HG03280 (cell line): Measurements from ENCODE around the gene PUS3.

Experiments used
- ATAC-seq: cut with Tn5 transposase; IDR thresholded peaks from one replicate; pipeline ENCODE4 v1.9.1; 2021; ENCODE audit warnings: mild to moderate bottlenecking, moderate library complexity; ENCODE audit not compliant: unreplicated experiment

PUS3 gene

GRCh38 chr11:125941619-125942611 lies 38.9 kb upstream of the PUS3 start:
- ATAC-seq: no peak

DNA sequence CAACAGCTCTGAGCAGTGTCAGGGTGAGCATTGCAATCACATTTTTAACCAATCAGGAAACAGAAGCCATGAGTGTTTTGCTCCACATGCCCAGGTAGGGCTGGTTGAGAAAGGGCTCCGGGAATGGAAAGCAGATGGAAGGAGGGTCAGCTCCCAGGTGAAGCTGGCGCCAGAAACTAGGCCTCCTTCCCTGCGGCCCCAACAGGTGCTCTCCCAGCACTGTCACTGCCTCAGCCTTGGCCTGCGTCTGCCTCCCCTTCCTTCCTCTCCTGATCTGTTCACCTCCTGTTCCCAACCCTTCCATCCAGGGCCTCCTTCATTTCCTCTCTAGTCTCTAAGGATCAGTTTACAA lies 38.2 kb upstream of the PUS3 start:
- no peak for ATAC-seq

- ATAC-seq: no peak
These were observed 37.1 kb upstream of the PUS3 start for GRCh38 chr11:125940145-125940544.

DNA sequence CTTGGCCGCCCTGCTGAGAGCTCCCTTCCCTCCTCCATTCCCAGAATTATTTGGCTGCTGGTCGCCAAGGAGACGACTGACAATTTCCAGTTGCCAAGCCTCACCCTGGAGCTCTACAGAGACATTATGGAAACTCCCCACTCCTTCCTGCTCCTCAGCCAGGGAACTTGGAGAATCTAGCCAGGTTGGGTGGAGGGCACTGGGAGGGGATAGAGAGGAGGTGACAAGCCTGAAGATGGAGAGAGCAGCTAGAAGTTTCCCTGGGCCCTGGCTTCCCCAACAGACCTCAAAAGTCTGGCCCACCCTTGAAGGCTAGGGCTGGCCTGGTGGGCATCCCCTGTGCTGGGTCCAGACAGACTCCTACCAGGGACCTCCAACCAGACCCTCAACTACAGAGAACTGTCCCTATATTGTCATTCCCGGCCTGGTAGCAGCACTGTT lies 36.1 kb upstream of the PUS3 start:
- no peak for ATAC-seq

DNA sequence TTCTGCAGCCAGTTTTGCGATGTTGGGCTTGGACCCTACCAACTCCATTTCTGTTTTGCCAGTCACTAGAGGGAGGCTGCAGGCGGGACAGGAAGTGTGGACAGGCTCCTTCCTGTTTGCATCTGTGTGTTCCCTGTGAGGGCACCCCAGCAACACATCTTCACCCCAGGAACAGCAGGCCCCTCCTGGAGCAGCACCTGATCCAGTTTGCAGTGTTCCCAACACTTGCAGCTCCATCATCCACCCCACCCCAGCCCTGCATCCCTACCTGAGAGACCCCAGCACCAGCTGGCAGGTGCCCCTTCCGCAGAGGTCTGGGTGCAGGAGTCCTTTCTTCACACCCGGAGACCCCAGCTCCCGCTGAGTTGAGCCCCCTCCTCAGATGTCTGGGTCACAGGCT lies 35.4 kb upstream of the PUS3 start:
- ATAC-seq: no peak

GRCh38 chr11:125935618-125936199 lies 32.7 kb upstream of the PUS3 start:
- ATAC-seq: no peak

DNA sequence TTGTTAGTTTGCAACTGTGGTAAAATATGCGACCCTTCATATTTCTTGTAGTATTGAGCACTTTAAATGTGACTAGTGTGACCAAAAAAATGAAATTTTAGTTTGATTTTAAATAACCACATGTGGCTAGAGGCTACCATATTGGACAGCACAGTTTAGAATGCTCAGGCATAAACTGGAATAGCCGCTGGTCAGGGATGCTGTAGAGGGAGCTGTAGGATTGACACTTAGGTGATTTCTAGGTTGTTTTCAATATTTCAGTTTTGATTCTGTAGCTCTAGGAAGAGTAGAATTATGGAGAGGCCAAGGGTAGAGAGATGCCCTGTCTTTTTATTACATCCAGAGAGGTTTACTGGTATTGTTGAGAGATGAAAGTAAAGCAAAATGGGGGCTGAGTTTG lies 32.0 kb upstream of the PUS3 start:
- ATAC-seq: no peak

- ATAC-seq: no peak
These were observed 31.5 kb upstream of the PUS3 start for GRCh38 chr11:125934473-125934872.

DNA sequence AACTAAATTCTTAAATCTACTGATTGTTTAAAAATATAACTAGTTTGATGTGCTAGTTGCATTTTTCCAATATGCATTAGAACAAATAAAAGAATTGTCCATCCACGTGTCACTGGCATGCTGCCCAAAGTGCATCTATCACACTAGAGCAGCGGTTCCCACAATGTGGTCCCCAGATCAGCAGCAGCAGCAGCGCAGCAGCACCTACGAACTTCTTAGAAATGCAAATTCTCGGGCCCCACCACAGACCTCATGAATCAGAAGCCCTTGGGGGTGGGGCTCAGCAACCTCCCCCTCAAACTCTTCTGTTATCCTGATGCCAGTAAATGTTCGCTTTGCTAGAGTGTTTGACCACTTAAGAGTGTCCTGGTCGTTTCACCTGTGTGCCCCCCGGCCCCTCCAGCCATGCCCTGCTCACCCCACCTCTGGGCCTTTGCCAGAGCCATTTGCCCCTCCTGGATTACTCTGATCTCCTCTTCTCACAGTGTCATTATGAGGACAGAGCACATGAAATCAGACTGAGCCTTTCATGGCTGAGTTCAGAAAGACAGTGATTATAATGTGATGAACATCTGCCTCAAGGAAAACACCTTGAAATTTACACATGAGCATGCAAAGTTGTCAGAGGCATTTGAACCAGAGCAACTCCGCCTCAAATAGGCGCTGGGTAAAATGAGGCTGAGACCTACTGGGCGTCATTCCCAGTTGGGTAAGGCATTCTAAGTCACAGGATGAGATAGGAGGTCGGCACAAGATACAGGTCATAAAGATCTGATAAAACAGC lies 30.2 kb upstream of the PUS3 start:
- ATAC-seq: no peak

DNA sequence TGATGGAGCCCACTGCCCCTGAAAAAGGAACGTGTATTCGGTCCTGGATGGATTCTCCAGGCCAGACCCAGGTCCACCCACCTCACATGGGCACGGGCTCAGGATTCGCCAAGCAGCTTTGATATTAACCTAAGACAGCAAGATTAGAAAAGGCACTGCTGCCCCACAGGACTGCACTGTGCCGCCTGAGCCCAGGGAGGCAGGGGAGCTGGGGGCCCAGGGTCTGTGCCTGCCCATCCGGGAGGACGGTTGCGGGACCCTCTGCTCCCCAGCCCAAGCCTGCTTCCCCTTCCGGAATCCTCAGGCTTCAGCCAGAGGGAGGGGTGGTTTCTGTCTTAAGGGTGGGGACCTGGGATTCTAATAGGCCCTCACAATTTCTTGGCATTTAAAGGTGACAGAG lies 29.3 kb upstream of the PUS3 start:
- ATAC-seq: no peak

DNA sequence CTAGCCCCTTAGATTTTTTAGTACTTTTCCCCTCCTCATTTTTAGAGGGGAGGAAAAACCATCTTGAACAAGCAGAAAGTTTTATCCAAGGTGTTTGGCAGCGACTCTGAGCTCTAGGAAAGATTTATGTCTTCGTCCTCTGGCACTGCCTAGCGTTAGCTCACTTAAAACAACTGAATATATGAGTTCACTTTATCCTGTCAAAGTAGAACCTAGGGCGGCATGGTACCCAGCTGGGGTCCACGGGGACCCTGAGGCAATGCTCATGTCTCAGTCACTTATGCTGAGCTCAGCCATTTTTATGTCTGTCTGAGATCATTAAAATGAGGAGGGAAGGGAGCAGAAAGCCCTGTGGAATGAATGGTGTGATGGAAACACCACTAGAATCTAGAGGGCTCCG lies 28.7 kb upstream of the PUS3 start:
- ATAC-seq: no peak

- ATAC-seq: no peak
These were observed 28.1 kb upstream of the PUS3 start for GRCh38 chr11:125931116-125931515.

DNA sequence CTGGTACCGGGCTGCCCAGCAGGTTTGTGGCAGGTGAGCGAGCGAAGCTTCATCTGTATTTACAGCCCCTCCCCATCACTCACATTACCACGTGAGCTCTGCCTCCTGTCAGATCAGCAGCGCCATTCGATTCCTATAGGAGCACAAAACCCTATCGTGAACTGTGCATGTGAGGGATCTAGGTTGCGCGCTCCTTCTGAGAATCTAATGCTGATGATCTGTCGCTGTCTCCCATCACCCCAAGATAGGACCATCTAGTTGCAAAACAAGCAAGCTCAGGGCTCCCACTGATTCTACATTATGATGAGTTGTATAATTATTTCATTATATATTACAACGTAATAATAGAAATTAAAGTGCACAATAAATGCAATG lies 27.1 kb upstream of the PUS3 start:
- ATAC-seq: no peak

DNA sequence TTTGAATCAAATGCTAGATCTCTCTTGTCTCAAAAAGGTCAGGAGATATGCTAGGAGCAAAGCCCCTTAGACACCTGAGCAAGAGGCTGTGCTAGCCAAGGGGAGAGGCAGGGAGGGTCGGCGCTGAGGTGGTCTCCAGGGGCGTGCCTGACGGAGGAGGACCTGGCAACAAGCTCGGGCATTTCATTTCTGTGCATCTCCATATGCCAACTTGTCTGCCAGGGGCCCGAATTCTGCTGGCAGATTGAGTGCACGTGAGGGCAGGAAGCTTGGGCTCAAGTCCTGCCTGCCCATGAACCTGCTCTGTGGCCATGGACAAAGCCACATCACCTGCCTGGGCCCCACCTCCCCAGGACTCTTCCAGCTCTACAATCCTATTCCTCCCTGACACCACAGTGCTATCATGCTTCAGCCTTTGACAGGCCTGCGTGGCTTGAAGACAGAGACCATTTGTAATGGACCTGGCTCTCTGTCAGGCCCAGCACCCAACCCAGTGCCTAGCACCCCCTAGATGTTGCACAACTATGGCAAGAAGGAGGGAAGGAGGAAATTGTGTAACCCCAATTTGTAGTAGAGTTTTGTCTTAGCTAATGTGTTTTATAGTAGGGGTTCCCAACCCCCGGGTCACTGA lies 26.6 kb upstream of the PUS3 start:
- no peak for ATAC-seq

GRCh38 chr11:125926682-125927081 lies 23.7 kb upstream of the PUS3 start:
- no peak for ATAC-seq

DNA sequence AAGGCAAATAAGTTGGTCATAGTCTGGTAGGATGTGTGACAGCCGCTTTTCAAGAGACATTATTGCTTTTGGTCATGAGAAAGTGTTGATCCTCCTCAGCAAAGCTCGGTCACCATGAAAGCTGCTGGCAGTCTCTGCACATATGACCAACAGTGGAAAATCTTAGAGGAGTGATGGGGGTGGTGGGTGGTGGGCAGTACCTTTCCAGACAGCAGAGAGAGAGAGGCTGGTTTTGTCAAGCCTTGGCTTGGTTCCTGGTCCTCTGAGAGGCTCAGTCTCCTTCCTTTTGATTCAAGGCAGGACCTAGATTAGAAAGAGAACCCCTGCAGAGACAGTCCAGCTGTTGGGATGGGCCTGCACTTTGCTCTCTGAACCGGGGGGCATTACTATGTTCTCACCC lies 22.8 kb upstream of the PUS3 start:
- ATAC-seq: no peak

GRCh38 chr11:125925247-125925740 lies 22.3 kb upstream of the PUS3 start:
- no peak for ATAC-seq

GRCh38 chr11:125924384-125925007 lies 21.5 kb upstream of the PUS3 start:
- no peak for ATAC-seq

- ATAC-seq: no peak
These were observed 20.6 kb upstream of the PUS3 start for GRCh38 chr11:125923633-125924032.

DNA sequence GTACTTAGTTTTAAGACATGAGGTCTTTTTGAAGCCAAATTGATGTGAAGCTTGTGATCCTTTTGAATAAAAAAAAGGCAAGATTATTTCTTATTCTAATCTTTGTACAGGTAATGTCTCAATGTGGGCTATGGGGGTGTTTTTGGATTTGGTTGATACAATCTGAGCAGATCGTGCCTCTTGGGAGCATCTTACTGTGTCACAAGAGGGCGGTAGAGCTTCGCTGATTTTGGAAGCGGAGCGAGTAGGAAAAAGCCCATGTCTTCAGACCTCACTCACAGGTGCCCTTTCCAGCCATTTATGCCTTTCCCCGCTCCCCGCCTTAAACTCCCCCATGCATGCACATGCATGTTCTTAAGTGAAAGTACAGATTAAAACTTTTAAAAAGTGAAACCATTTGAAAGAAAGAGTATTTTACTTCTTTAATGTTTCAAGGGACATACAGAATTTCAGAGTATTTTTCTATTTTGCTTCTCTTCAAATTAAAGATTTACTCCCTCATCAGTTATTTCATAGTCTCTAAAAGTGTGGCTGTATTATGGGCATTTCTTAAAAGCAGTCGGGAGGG lies 20.1 kb upstream of the PUS3 start:
- ATAC-seq: peak; percentile 57
